Gastrocnemius medialis (tissue), 4 donors: Measurements from ENCODE around the gene TMC2.

ENCODE experiments used
- CTCF ChIP-seq, 5 experiments: fragments of 450-650 bp in 3 of 5; fragments of 200-600 bp in 2 of 5; sonication (generic) in 2 of 5; IDR thresholded peaks in 4 of 5; conservative IDR thresholded peaks in 1 of 5; 1 replicate in 4 of 5; 2 replicates in 1 of 5; pipeline ENCODE4 v1.5.1; 2016 to 2019; ENCODE audit warnings: antibody characterized with exemption in 5 of 5, mild to moderate bottlenecking in 3 of 5, moderate library complexity in 3 of 5
- POLR2A ChIP-seq, 2 donors: fragments of 450-650 bp; IDR thresholded peaks; one replicate each; pipeline ENCODE4 v1.6.1; 2017; ENCODE audit warnings: antibody characterized with exemption in 2 of 2, mild to moderate bottlenecking in 2 of 2, moderate library complexity in 2 of 2

GRCh38 chr20:2653556-2654383, 117.4 kb downstream of the TMC2 start:
- TF ChIP-seq CTCF (IDR thresholded peaks at IDR 0.05 in 4 of 5, conservative IDR thresholded peaks at IDR 0.05 in 1 of 5) (no peak), POLR2A (IDR thresholded peaks at IDR 0.05) (no peak)
